IPS-18c (cell line): ENCODE data around the gene ANKZF1.
A peak's percentile ranks its signal among the peaks of the same experiment; 100 is the strongest.

Source experiments
- H3K4me3 ChIP-seq: 2 replicates; pipeline ENCODE4 v1.7.0; 2013; ENCODE audit warnings: low read depth, mild to moderate bottlenecking, low read length, moderate library complexity; ENCODE audit not compliant: insufficient read depth
- H3K9me3 ChIP-seq: one replicate; pipeline ENCODE4 v1.6.1; 2013; ENCODE audit warnings: mild to moderate bottlenecking, low read length, moderate library complexity; ENCODE audit not compliant: control insufficient read depth, insufficient read depth

ANKZF1 gene

GRCh38 chr2:219218732-219219701 lies 10.6 kb upstream of the ANKZF1 start, which contains the start of gene ABCB6:
ABCB6 (minus strand) TSS chr2:219218958; CDS start chr2:219218673, 285 bp downstream.
- H3K4me3 ChIP-seq, result peak within 1 kb of the TSS; percentile 65
- H3K9me3 ChIP-seq, result no peaks in the 10 kb centered on the region

- Histone ChIP-seq H3K4me3 (no peak overlapping the region), H3K9me3 (no peaks in the 10 kb centered on the region)
These were observed 9.6 kb upstream of the ANKZF1 start for GRCh38 chr2:219219784-219220532.

- H3K4me3 ChIP-seq, result no peak overlapping the region
- no peaks in the 10 kb centered on the region for H3K9me3 ChIP-seq
These were observed 8.8 kb upstream of the ANKZF1 start for GRCh38 chr2:219220652-219221402.

GRCh38 chr2:219221957-219222518 lies 7.6 kb upstream of the ANKZF1 start:
- Histone ChIP-seq H3K9me3 (no peaks in the 10 kb centered on the region), H3K4me3 (no peak overlapping the region)

DNA sequence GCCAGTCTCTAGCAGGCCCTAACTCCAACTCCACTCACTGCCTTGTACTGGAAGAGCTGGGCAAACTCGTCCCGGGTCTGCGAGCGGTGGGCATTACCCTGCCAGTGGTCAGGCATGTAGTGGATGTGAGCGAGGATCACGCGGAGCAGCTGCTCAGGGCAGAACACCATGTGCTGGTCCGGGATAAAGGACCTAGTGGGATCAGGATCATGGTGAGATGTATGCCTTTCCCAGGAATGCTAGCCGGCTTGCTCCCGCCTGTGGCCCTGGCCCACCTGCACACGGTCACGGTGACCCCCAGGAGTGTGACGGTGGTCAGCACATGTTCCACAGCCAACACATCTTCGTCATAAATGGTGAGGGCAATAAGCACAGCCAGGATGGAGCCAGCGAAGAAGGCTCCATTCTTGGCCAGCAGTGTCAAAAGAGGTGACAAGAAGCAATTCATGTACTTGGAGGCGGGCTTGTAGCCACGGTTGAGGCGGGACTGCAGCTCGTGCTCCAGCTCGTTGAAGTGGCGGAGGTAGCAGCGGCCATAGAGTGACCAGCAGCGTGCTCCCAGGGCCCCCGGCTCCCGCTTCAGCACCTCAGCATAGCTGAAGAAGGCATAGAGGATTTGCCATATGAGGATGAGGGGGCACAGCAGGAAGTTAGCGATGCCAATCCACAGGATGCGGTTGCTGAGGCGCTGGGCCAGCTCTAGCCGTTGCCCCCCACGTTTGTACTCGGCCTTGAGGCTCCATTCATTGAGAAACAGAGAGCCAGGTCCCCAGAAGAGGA lies 5.6 kb upstream of the ANKZF1 start:
- Histone ChIP-seq H3K4me3 (no peak overlapping the region), H3K9me3 (no peaks in the 10 kb centered on the region)

GRCh38 chr2:219225350-219225749 lies 4.3 kb upstream of the ANKZF1 start:
- no peaks in the 10 kb centered on the region for H3K9me3 ChIP-seq
- no peak overlapping the region for H3K4me3 ChIP-seq

DNA sequence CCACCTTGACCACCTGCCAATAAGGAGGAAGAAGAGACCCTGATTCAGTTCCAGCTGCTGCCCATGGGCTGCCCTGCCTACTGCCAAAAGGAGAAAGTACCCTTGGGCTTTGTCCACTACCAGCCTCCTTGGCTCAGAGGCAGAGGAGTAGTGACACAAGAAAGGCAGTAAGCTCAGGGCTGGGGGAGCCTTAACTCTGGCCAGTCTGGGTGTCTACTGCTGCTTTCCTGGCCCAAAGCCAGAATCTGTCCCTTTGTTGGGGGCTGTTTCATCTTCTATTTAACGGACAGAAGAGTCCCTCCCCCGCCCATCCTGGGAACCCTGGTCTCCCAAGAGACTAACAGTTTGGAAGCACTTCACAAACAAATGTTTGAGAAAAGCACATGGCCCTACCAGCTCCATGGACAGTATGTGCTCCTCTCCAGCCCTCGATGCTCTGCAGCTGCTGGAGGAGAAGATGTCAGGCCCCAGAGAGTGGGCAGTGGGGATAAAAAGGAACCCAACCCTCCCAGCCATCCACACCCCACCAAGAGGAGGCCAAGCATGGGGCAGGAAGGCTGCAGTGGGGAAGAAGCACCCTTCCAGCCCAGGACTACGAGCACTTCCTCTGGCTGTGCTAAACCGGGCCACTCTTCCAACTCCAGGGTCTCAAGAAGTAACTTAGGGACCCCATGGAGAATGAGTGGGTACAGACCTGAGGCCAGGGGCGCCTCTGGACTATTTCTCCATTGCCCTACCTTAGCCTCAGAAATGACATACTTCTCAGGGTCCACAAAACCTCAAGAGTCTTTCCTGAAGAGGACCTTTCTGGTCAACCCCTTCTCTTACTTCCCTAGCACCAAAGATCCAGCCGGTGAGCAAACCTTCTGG lies 1.3 kb upstream of the ANKZF1 start:
- peak overlapping the region; percentile 88 for H3K4me3 ChIP-seq

GRCh38 chr2:219228911-219229304 lies 698 bp upstream of the ANKZF1 start:
- Histone ChIP-seq H3K4me3 (peak overlapping the region; percentile 88), H3K9me3 (no peaks in the 10 kb centered on the region)

More for the DNA sequence above, 1.3 kb upstream of the ANKZF1 start:
- no peaks in the 10 kb centered on the region for H3K9me3 ChIP-seq

DNA sequence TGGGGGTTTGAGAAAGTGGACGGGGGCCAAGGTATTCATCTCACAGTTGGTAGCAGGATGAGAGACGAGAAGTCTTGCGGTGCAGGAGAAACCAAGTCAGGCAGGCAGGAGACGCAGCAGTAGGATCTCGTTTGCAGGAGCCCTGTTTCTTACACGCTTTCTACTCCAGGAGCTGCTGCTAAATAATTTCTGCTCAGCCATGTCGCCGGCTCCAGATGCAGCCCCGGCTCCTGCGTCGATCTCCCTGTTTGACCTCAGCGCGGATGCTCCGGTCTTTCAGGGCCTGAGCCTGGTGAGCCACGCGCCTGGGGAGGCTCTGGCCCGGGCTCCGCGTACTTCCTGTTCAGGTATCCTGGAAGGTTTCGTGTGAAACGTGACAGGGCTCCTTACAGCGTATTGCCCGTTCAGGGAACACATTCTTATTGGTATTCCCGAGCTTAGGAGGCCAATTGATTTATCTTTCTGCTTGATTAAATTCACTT lies 494 bp downstream of the ANKZF1 start:
- Histone ChIP-seq H3K9me3 (no peaks in the 10 kb centered on the region), H3K4me3 (peak overlapping the region; percentile 88)

- peaks cover 2% of the 10 kb centered on the region for H3K9me3 ChIP-seq
- no peak overlapping the region for H3K4me3 ChIP-seq
These were observed 4.7 kb downstream of the ANKZF1 start for GRCh38 chr2:219234331-219234730.

GRCh38 chr2:219243291-219243761 lies 13.7 kb downstream of the ANKZF1 start:
- H3K4me3 ChIP-seq, result no peak overlapping the region
- H3K9me3 ChIP-seq, result no peaks in the 10 kb centered on the region

DNA sequence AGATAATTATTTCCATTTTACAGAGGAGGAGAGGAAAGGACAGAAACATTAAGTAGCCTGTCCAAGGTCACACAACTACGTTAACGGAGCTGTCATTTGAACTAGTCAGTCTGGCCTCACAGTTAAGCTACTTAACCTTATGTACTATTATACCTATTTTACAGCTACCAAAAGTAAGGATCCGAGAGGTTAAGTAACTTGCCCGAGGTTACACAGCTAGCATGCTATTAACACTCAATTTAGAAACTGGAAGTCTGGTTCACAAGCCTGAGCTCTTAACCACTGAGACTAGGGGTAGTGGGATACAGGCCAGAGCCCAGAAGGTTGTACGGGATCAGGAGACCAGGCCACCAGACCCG lies 15.2 kb downstream of the ANKZF1 start:
- Histone ChIP-seq H3K9me3 (no peaks in the 10 kb centered on the region), H3K4me3 (peak overlapping the region; percentile 85)

GRCh38 chr2:219245148-219245898 lies 15.7 kb downstream of the ANKZF1 start, which contains the start of the genes GLB1L and STK16:
GLB1L (minus strand) TSS chr2:219245444; CDS start chr2:219243573, 1,871 bp downstream.
STK16 (plus strand) TSS chr2:219245479; CDS start chr2:219246000, 521 bp downstream.
- peak within 1 kb of the TSS; percentile 85 for H3K4me3 ChIP-seq
- H3K9me3 ChIP-seq, result no peaks in the 10 kb centered on the region

- peak overlapping the region; percentile 85 for H3K4me3 ChIP-seq
- no peaks in the 10 kb centered on the region for H3K9me3 ChIP-seq
These were observed 16.3 kb downstream of the ANKZF1 start for GRCh38 chr2:219245899-219246230.

- no peak overlapping the region for H3K4me3 ChIP-seq
- H3K9me3 ChIP-seq, result no peaks in the 10 kb centered on the region
These were observed 17.0 kb downstream of the ANKZF1 start for GRCh38 chr2:219246559-219246958.
